Activated CD4-positive, alpha-beta T cell treated with anti-CD3 and anti-CD28 coated beads, Interleukin-10, Interleukin-2, amounts not matched to agents 100 ng/mL and 50 ng/mL, durations not matched to agents 16 hours and 8 hours (primary cell): ENCODE data around the gene SLC38A10.

ENCODE experiments used
- DNase-seq: peaks from one replicate; pipeline ENCODE4 v3.0.0-alpha.2; 2020

Gene SLC38A10

GRCh38 chr17:81330884-81331245, 35.8 kb upstream of the SLC38A10 start:
- DNase-seq, result no peak

DNA sequence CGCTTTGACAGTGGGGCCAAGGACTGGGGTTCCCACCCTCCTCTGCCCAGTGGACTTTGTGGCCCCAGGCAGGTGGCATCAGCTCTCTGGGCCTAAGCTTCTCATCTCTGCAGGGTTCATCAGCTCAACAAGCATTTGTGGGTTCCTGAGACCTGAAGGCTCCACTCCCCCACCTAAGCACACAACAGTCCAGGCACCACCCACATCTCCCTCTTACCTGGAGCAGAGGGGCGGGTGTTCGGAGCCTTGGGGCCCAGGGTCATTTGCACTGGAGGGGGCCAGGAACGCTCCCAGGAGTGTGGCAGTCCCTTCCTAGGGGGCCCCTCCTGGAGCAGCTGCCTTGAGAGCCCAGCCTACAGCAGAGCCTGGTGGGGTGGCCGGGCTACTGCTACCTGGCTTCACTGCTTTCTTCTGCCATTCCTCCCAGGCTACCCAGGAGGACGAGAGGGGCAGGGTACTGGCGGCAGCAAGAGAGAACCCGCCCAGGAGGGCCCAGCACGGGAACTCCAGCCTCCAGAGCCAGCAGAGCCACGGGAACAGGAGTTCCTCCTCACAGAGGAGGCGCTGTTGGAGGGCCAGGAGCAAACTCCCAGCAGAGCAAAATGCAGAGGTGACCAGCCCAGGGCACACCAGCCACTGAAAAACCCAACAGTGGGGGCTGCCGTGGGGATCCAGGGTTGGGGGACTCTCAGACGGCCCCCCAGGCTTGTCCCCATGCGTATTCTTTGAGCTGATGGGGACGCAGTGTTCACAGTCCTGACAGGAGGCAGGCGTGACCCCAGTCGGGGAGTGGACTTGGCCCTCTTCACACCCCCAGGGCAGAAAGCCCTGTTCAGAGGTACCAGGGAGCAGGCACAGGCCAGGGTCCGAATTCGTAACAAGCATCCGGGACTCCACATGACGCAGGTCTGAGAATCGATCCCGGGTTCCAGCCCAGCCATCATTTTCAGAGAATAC, 35.1 kb upstream of the SLC38A10 start:
- no peak for DNase-seq

DNA sequence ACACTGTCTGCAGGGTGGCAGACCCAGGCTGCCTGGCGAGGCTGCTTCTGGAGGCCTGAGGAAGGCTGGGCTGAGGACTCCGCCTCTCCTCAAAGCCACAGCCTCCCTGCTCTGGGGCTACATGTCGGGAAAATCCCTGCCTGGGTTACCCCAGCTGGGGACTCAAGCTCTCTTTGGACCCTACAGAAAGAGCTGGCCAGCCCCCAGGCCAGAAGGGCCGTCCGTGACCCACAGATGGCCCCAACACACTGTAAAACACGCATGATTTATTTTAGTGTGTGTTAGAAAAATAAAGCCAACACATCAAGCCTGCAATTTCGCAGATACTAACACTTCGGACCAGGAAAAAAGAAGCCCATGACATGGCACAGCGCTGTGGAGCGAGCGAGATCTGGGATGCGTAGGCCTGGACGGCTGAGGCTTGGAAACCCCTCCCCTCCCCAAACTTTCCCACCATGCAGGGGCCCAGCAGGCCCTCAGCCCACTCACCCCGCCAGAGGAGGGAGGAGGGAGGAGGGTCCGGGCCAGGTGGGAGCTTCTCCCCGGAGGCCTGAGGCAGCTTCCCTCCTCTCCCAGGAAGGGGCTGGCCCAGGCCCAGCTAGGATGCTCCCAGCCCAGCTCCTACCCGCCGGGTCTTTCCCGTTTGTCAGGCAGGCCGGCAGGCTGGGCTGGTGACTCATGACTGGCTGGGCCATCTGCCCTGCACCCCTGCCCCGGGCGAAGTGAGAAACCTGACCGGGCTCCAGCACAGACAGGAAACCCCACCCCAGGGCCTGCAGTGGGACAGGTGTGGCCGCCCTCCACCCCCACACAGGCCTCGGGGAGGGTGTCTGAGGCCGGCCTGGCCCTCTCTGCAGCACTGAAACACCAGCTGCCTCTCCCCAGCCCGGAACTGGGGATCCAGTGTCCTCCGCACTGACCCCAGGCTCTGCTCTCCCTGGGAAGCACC, 34.1 kb upstream of the SLC38A10 start:
- no peak for DNase-seq

DNA sequence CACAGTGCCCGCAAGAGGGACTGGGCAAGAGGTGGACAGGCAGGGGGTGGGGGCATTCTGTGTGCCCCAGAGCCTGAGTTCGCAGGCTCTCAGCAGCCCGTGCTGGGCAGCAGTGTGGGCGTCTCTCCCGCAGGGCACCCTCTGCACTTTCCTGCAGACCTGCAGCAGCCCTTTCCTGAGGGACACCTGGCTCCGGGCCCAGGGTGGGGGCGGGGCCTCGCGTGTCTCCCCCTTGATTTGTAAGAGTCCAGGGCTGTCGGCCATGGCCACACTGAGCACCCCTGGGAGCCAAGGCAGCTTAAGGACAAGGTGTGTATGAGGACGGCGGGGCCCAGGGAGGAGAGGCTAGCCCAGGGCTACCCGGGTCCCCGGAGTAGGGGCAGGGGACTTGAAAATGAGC, 33.4 kb upstream of the SLC38A10 start:
- DNase-seq, result no peak

DNA sequence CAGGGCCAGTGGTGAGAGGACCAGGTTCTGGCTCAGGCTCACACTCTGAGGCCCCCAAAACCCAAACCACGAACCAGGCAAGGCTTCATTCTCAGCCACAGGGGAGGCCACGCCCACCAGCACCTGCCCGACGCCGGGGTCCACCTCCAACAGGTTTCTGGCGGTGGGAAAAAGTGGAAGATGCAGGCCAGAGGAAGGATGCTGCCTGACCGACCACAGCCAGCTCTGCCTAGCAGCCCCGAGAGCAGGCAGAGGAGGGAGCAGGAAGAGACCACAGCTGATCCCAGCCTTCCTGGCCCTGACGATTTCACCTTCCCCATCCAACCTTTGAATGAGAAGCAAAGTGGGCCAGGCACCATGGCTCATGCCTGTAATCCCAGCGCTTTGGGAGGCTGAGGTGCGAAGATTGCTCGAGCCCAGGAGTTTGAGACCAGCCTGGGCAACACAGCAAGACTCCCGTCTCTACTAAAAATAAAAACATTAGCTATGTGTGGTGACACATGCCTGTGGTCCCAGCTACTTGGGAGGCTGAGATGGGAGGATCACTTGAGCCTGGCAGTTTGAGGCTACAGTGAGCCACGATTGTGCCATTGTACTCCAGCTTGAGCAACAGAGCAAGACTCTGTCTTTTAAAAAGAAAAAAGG, 30.7 kb upstream of the SLC38A10 start:
- DNase-seq, result no peak

- no peak for DNase-seq
Measured at GRCh38 chr17:81324851-81325713, 30.0 kb upstream of the SLC38A10 start.

- DNase-seq, result no peak
Measured at GRCh38 chr17:81324177-81324850, 29.2 kb upstream of the SLC38A10 start.

DNA sequence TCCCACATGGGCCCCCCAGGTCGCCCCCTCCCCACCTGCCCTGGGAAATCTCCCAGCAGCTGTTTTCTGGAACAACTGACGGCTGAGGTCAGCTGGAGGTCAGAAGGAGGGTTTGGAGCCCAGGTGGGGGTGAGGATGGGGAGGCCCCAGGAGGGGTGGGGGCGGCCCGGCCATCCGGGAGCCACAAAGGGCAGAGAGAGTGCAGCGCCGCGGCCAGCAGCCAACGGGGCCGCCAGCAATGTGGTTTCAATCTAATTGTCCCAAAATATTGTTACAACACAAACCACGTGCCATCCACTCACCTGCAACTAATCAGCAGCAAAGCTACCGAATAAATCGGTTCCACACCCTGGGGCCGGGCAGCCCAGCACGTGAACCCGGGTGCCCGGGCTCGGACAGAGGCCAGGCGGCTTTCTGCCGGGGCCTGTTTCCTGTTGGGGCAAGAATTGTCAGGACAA, 28.3 kb upstream of the SLC38A10 start:
- DNase-seq, result no peak

- DNase-seq, result no peak
Measured at GRCh38 chr17:81323083-81323369, 27.9 kb upstream of the SLC38A10 start.

DNA sequence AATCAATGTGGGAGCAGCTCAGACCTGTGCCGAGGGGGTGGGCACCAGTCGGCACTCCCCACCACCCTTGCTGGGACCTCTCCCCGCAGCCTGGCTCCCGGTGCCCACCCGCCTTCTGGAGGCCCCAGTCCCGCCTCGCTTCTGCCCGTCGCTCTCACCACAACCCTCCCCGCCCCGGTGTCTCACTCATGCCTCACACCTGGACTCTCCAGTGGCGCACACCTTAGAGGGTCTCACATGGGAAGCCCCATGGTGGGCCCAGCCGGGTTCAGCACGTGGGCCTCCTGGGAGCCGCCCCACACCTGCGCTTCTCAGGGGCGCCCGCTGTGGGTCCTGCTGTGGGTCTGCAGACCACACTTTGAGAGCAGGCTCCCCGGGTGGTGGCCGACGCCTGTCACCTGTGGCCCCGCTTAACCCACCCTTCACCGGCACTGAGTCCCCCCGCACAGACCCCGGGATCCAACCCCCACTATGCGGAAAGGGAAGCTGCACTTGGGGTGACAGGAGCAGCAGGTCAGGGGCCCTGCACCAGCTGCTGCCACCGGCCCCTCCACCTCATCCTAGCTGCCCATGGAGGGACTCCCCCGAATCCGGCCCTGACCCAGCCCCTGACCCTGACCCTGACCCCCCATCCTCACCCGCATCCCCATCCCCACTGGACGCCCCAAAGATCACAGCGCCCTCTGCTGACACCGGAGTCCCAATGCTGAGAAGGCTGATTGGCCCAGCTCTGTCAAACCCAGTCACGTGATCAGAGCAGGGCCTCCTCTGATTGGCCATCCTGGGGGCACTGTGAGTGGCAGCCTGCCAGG, 27.4 kb upstream of the SLC38A10 start:
- DNase-seq, result peak; percentile 47

GRCh38 chr17:81317961-81318605, 23.0 kb upstream of the SLC38A10 start:
- DNase-seq, result no peak

DNA sequence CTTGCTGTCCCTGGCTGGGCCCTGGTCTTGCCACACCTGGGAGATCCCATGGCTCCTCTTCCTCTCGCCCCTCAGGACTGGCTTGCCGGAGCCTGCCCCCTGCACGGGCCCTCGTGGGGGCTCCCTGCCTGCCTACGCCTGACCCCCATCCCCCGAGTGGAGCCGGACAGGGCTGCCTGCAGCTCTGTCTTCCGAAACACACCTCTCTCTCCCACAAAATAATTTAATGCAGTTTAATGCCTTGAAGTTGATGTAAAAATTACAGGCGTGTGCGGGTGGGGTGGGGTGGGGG, 22.4 kb upstream of the SLC38A10 start:
- DNase-seq, result no peak

DNA sequence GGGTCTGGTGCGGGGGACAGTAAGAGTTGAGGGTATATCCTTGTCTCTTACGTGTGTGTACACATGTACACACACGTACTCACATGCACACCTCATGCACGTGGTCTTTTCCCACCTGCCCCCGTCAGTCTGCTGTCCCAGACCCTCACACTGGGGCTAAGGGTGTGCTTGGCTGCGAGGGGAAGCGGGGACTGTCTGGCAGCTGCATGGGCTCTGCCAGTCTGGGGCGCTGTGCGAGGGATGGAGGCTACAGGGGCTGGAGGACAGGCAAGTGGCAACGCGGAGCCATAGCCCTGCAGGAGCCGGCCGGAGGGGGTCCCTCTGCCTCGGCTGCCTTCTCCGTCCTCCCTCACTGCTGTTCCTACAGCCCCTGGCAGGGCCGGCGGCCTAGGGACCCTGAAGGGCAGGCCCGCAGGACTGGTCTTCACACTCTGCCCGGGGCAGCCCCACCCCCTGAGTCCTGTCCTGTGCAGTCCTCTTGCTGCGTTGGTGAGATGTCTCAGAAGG, 20.8 kb upstream of the SLC38A10 start:
- DNase-seq, result no peak

DNA sequence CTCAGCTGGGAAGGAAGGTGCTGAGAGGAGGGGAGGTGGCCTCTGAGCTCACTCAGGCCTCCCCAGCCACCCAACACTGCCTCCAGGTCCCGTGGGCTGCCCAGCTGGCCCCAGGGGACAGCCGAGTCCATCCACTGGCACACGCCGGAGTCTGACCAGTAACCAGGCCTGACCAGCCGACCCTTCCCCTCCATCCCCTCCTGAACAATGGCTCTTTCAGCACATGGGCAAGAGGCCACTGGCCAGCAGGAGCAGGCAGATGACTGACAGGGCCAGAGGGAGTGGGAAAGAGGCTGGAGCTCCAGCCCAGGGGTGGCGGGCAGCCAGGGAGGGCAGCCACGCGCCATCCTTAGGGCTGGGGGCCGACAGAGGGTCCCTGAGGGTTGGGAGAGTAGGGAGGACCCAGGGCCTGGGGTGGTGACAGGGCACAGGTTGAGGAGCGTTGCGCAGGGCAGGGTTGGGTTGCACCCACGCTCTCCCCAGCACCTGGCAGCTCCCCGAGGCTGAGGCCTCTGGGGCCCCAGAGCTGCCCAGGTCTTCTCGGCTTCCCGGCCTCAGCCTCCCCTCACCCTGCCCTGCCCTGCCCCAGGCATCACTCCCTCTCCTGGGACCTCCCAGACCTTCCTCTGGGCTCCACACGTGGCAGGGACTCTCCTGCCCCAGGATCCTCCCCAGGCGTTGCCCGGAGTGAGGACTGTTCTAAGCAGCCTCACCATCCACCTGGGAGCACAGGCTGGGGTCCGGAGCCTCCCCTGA, 20.2 kb upstream of the SLC38A10 start:
- DNase-seq, result no peak

DNA sequence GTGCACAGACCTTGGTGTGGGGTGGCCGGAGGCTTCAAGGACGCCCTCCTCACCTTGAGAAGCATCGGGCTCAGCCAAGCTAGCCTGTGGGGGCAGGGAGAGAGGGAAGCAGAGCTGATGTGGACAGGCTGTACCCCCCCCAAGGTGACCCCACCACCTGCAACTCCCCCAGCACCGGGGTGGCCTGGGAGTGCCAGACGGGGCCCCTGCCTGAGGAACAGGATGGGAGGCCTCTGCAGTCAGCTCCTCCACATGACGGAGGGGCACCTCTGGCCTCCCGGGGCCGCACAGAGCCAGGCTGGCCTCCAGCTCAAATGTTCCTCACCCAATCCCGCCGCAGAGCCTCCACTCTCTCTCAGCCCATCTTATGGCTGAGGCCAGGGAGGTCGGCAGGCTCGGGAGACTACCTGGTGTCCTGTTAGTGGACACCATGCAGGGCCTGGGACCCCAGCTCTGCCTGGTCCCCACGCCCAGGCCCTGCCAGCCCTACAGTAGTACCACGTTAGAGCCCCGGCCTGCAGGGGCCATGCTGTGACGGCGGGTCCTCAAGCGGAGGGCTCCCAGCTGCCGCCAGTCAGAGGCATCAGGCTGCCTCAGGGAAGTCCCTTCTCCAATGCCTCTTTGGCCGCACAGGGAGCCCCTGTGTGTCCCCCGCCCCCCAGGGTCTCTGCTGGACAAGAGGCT, 19.4 kb upstream of the SLC38A10 start:
- no peak for DNase-seq

GRCh38 chr17:81313776-81314397, 18.8 kb upstream of the SLC38A10 start:
- no peak for DNase-seq

- no peak for DNase-seq
Measured at GRCh38 chr17:81312624-81313325, 17.7 kb upstream of the SLC38A10 start.

DNA sequence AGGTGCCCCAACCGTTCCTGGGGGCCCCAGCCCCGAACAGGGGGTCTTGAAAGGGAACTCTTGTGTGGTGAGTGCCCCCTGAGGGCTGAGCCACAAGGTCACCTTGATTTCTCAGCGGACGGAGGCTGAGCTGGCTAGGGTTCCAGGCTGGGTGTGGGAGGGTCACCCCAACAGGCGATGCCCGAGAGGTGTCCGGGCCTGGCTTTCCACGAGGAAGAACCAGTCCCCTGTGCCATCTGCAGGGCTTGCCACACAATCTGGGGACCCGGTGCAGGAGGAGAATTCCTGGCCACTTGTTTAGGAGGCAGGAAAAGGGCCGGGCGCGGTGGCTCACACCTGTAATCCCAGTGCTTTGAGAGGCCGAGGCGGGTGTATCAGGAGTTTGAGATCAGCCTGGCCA, 16.8 kb upstream of the SLC38A10 start:
- DNase-seq, result no peak
